ENCODE results near the gene EFHC1. TPM values are rescaled to one million over a fixed set of nuclear protein-coding genes. Genes with fewer than 3 reads are reported as not detected.

The EFHC1 gene
- total and polyA plus RNA-seq, 2 of the 13 experiments (the other 11 are each of a cell fraction or from before 2014, with no cell fraction given) = 23.4 to 29.5 TPM

DNA sequence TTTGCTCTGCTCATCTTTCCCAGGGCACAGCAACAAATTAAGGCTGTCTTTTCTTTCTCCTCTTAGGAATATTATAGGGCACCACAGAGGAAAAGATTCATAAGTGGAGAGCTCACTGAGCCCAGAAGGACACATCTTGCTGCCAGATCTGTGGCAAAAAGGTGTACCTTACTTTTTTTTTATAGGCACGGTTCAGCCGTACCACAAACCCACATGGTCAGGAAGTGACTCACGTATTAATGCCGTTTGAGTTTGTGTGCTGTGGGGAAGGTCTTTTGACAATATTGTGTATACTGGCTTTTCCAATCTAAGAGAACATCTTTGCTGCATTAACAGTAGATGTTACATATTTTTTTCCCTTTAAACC lies 29.8 kb upstream of the EFHC1 start (continued):
- TF ChIP-seq, protein P1, sequence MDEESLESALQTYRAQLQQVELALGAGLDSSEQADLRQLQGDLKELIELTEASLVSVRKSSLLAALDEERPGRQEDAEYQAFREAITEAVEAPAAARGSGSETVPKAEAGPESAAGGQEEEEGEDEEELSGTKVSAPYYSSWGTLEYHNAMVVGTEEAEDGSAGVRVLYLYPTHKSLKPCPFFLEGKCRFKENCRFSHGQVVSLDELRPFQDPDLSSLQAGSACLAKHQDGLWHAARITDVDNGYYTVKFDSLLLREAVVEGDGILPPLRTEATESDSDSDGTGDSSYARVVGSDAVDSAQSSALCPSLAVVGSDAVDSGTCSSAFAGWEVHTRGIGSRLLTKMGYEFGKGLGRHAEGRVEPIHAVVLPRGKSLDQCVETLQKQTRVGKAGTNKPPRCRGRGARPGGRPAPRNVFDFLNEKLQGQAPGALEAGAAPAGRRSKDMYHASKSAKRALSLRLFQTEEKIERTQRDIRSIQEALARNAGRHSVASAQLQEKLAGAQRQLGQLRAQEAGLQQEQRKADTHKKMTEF (CRISPR knock-in tag; IDR thresholded peaks at IDR 0.05) = 0 out of 2 replicates have a peak, but pooled peaks have one; percentile 10
- TF ChIP-seq ZNF557 (CRISPR knock-in tag; IDR thresholded peaks at IDR 0.05) (peak; percentile 81; the same call in 1 of the 2 replicates), HOXA7 (CRISPR knock-in tag; IDR thresholded peaks at IDR 0.05) (no peak), HMG20A (CRISPR knock-in tag; IDR thresholded peaks at IDR 0.05; ENCODE audit: borderline replicate concordance) (peak; percentile 12; the same call in 1 of the 2 replicates), ZFP36 (IDR thresholded peaks at IDR 0.05; ENCODE audit: borderline replicate concordance, low read depth, low read length, partially characterized antibody) (no peak), NBN (conservative IDR thresholded peaks at IDR 0.05) (no peak), POLR2AphosphoS5 (IDR thresholded peaks at IDR 0.05; ENCODE audit: low read depth, low read length) (peak; percentile 12; the same call in 1 of the 2 replicates), ZKSCAN8 (CRISPR knock-in tag; IDR thresholded peaks at IDR 0.05; ENCODE audit: borderline replicate concordance) (0 out of 2 replicates have a peak, but pooled peaks have one; percentile 46), FOXO1 (CRISPR knock-in tag; IDR thresholded peaks at IDR 0.05) (no peak), ZFP37 (CRISPR knock-in tag; IDR thresholded peaks at IDR 0.05; ENCODE audit: borderline replicate concordance) (0 out of 2 replicates have a peak, but pooled peaks have one; percentile 42), MIER2 (CRISPR knock-in tag; IDR thresholded peaks at IDR 0.05) (no peak), NFRKB (IDR thresholded peaks at IDR 0.05) (no peak), ARID5B (CRISPR knock-in tag; IDR thresholded peaks at IDR 0.05) (peak; percentile 54; the same call in 1 of the 2 replicates), BCLAF1 (IDR thresholded peaks at IDR 0.05) (no peak), ZNF576 (CRISPR knock-in tag; IDR thresholded peaks at IDR 0.05) (no peak), TFAP4 (IDR thresholded peaks at IDR 0.05; ENCODE audit: borderline replicate concordance, low read depth) (no peak)
- TF ChIP-seq, protein P2, sequence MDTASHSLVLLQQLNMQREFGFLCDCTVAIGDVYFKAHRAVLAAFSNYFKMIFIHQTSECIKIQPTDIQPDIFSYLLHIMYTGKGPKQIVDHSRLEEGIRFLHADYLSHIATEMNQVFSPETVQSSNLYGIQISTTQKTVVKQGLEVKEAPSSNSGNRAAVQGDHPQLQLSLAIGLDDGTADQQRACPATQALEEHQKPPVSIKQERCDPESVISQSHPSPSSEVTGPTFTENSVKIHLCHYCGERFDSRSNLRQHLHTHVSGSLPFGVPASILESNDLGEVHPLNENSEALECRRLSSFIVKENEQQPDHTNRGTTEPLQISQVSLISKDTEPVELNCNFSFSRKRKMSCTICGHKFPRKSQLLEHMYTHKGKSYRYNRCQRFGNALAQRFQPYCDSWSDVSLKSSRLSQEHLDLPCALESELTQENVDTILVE (CRISPR knock-in tag; IDR thresholded peaks at IDR 0.05) = 0 out of 2 replicates have a peak, but pooled peaks have one; percentile 37
- TF ChIP-seq, protein P3, sequence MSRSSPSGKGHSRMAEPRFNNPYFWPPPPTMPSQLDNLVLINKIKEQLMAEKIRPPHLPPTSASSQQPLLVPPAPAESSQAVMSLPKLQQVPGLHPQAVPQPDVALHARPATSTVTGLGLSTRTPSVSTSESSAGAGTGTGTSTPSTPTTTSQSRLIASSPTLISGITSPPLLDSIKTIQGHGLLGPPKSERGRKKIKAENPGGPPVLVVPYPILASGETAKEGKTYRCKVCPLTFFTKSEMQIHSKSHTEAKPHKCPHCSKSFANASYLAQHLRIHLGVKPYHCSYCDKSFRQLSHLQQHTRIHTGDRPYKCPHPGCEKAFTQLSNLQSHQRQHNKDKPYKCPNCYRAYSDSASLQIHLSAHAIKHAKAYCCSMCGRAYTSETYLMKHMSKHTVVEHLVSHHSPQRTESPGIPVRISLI (CRISPR knock-in tag; IDR thresholded peaks at IDR 0.05; ENCODE audit: borderline replicate concordance) = peak; percentile 69; the same call in 1 of the 2 replicates
